Myometrial cell (primary cell): Measurements from ENCODE around the gene NIN. TPM values are rescaled to one million over a fixed set of nuclear protein-coding genes. Genes with fewer than 3 reads are reported as not detected.

Experiments used
- total RNA-seq: library from RNA; depleted of rRNA; stranded (reverse); fragments of >200 nt; gene quantifications from 2 replicates; pipeline ENCODE4 v1.2.3, GENCODE V29; 2015

Gene NIN, protein sequence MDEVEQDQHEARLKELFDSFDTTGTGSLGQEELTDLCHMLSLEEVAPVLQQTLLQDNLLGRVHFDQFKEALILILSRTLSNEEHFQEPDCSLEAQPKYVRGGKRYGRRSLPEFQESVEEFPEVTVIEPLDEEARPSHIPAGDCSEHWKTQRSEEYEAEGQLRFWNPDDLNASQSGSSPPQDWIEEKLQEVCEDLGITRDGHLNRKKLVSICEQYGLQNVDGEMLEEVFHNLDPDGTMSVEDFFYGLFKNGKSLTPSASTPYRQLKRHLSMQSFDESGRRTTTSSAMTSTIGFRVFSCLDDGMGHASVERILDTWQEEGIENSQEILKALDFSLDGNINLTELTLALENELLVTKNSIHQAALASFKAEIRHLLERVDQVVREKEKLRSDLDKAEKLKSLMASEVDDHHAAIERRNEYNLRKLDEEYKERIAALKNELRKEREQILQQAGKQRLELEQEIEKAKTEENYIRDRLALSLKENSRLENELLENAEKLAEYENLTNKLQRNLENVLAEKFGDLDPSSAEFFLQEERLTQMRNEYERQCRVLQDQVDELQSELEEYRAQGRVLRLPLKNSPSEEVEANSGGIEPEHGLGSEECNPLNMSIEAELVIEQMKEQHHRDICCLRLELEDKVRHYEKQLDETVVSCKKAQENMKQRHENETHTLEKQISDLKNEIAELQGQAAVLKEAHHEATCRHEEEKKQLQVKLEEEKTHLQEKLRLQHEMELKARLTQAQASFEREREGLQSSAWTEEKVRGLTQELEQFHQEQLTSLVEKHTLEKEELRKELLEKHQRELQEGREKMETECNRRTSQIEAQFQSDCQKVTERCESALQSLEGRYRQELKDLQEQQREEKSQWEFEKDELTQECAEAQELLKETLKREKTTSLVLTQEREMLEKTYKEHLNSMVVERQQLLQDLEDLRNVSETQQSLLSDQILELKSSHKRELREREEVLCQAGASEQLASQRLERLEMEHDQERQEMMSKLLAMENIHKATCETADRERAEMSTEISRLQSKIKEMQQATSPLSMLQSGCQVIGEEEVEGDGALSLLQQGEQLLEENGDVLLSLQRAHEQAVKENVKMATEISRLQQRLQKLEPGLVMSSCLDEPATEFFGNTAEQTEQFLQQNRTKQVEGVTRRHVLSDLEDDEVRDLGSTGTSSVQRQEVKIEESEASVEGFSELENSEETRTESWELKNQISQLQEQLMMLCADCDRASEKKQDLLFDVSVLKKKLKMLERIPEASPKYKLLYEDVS (N-terminal part only)
- 19.6 and 29.6 TPM in 2 replicates for total RNA-seq

DNA sequence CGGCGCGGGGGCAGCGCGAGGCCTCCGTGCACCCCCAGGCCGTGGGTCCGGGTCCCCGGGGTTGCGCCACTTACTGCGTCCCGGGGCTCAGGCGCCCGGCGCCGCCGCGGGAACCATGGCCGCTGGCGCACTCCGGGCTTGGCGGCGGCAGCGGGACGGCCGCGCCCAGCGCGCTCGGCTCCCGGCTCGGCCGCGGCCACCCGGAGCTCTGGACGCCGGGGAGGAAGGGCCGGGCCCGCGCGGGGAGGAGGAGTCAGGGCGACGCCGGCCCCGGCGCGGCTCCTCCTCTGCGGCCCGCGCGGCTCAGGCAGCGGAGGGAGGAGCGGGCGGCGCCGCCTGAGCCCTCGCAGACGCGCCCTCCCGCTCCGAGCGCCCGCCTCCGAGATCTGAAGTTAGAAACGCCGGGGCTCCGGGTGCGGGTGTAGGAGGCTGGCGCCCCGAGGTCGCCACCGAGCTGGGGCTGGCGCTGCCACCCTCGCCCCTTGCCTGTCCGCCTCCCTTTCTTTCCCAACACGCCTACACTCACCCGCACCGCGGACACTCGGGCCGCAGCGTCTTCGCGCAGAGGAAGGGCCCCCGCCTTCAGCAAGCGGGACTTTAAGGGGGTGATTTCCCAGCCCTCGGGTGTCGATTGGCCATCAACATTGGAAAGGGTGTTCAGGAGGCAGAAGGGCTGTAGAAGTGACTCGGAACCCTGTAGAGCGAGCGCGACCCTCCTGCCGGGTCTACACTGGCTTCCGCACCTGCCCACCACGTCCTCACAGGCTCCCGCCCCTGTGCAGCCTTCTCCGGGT is at the start of gene NIN:
NIN (minus strand) TSS at position 231 of the 794 bp plus-strand sequence. CDS start 9,106 bp downstream, outside the sequence.

DNA sequence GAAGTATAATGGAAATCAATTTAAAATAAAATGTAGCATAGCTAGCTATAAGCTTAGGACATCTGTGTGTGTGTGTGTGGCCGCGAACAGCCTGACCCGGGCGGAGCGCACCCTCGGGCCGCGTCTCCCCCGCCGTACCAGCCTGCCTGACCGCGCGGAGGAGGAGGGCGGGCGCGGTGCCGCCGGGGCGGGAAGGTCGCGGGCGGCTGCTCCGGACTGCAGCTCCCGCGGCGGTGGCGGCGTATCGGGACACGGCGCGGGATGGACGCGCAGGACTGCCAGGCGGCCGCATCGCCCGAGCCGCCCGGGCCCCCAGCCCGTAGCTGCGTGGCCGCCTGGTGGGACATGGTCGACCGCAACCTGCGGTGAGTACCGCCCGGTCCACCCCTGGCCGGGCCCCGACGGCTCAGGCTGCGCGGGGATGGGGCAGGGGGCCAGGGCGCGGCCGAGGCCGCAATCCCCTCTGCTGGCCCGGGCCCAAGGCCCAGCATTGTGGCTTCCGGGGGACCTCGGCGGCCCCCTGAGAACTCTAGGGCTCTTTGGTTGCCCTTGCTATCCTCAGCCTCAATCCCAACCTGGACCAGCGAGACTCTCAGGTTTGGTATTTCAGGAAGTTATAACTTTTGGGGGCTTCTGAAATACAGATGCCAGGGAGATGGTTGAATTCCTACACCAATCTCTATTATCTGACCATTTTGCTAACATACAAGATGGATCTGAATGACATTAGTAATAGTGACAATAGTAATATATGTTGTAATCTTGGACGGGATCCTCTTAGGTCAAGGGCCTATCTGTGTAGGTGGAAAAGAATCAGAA is 41.2 kb upstream of the NIN start, which contains the start of gene ABHD12B:
ABHD12B (plus strand) TSS at position 140 of the 819 bp plus-strand sequence; CDS start at position 262, 122 bp downstream.

Other genes starting within 250 kb of the NIN start
- gene SAV1, start 162.9 kb downstream of the NIN start, total RNA-seq, result 21.9 and 33.3 TPM in 2 replicates
- gene ABHD12B, start 40.9 kb upstream of the NIN start, total RNA-seq, result 0.35 TPM in 1 of 2 replicates, not detected in the other
- gene PYGL, start 113.3 kb upstream of the NIN start, total RNA-seq, result 101 and 118 TPM in 2 replicates